ENCODE results near the gene CXCL14. TPM values are rescaled to one million over a fixed set of nuclear protein-coding genes. Genes with fewer than 3 reads are reported as not detected.
A peak's percentile ranks its signal among the peaks of the same experiment; 100 is the strongest.

Gene CXCL14, protein sequence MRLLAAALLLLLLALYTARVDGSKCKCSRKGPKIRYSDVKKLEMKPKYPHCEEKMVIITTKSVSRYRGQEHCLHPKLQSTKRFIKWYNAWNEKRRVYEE
- 62.1 TPM for total RNA-seq

DNA sequence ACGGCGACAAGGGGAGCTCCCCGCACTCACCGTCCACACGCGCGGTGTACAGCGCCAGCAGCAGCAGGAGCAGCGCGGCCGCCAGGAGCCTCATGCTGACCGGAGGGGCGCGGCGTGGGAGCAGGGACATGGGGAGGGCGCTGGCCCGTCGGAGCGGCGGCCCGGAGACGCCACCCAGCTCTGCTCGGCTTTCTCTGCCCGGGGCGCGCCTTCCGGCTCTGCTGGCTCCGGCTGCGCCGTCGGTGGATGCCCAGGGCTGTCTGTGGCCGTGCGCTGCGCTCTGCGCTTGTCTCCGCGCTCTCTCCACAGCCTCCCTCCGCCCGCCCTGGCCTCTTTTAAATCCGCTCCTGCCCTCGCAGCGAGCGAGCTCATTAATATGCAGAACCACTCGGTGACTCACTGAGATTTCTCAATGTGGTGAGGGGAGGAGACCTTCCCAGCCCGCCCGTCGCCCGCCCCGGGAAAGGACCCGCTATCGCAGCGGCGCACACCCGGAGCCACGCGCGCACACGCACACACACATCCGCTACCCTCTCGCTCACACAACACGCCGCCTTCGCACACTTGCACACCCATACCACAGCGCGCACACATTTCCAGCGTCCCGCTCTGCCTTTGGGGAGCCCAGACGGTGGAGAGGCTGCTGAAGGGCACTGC is at the start of gene CXCL14:
TSS of gene CXCL14 (minus strand) at position 307 of the 657 bp plus-strand sequence. CDS start at position 94, 213 bp downstream.
- intact Hi-C loops (cut with DNase I): no loop called here
- H3K4me3 ChIP-seq: peak within 1 kb of the TSS; percentile 39 to 47
- H3K36me3 ChIP-seq: no peaks in the 10 kb centered on the region
- H3K27ac ChIP-seq: peak within 1 kb of the TSS; percentile 35
- no peaks in the 10 kb centered on the region for H3K4me1 ChIP-seq
- TF ChIP-seq POLR2A (IDR thresholded peaks at IDR 0.05) (peak in 1 of 2 donors; percentile 45), POLR2AphosphoS5 (IDR thresholded peaks at IDR 0.05; ENCODE audit: insufficient read depth in 1 of 2, low read depth in 1 of 2) (peak in 1 of 2 donors; percentile 69)
- TF ChIP-seq, protein P1, sequence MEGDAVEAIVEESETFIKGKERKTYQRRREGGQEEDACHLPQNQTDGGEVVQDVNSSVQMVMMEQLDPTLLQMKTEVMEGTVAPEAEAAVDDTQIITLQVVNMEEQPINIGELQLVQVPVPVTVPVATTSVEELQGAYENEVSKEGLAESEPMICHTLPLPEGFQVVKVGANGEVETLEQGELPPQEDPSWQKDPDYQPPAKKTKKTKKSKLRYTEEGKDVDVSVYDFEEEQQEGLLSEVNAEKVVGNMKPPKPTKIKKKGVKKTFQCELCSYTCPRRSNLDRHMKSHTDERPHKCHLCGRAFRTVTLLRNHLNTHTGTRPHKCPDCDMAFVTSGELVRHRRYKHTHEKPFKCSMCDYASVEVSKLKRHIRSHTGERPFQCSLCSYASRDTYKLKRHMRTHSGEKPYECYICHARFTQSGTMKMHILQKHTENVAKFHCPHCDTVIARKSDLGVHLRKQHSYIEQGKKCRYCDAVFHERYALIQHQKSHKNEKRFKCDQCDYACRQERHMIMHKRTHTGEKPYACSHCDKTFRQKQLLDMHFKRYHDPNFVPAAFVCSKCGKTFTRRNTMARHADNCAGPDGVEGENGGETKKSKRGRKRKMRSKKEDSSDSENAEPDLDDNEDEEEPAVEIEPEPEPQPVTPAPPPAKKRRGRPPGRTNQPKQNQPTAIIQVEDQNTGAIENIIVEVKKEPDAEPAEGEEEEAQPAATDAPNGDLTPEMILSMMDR (IDR thresholded peaks at IDR 0.05): no peak
- H3K9me3 ChIP-seq: no peaks in the 10 kb centered on the region
- no peak for DNase-seq (ENCODE audit: extremely low spot score in 2 of 2)
- H3K27me3 ChIP-seq: no peaks in the 10 kb centered on the region

DNA sequence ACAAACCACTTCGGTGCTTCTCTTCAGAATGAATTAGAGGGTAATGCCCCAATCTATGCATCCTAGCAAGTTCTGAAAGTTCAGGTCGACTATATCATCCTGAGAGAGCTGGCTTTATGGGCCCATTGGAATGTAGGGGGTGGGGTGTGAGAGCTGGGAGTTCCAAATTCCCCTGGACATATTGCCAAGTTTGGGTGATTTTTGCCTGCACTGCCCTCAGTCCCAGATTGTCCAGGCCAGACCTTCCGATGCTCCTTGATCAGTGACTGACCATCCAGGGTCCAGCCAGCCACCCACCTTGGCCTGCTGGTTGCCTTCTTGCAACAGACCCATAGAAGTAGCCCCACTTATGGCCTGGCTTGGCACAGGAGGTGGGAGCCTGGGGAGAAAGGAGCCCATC is 47.8 kb upstream of the CXCL14 start:
- no peaks in the 10 kb centered on the region for H3K36me3 ChIP-seq
- intact Hi-C loops (cut with DNase I): no loop called here
- TF ChIP-seq, protein P1 (IDR thresholded peaks at IDR 0.05): no peak
- TF ChIP-seq POLR2A (IDR thresholded peaks at IDR 0.05) (no peak), POLR2AphosphoS5 (IDR thresholded peaks at IDR 0.05; ENCODE audit: insufficient read depth in 1 of 2, low read depth in 1 of 2) (no peak)
- DNase-seq (ENCODE audit: extremely low spot score in 2 of 2): no peak
- H3K9me3 ChIP-seq: no peaks in the 10 kb centered on the region
- no peak overlapping the region for H3K4me3 ChIP-seq
- H3K27ac ChIP-seq: no peak overlapping the region
- H3K27me3 ChIP-seq: no peaks in the 10 kb centered on the region
- H3K4me1 ChIP-seq: peaks cover 6% of the 10 kb centered on the region

DNA sequence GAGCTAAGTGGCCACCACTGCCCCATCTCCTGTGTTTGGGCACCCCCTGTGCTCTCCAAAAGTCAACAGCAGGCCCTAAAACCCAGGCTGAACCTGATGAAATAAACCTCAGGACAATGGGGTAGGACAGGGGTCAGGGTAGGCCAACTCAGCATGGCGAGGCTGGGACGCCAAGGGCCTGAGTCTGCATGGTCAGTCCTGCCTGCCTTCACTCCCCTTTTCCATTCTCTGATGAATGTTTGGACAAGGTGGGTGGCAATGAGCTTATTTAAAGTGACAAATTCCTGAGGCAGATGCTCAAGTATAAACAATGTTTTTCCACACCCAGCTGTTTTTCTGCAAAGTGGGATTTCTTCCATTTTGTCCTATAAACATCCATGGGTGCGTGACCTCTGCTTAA is 47.2 kb upstream of the CXCL14 start:
- Histone ChIP-seq H3K27ac (no peak overlapping the region), H3K9me3 (no peaks in the 10 kb centered on the region), H3K4me1 (peaks cover 6% of the 10 kb centered on the region), H3K27me3 (no peaks in the 10 kb centered on the region), H3K4me3 (no peak overlapping the region), H3K36me3 (no peaks in the 10 kb centered on the region)
- intact Hi-C loops (cut with DNase I): no loop called here
- DNase-seq (ENCODE audit: extremely low spot score in 2 of 2): peak in 1 of 2 donors; percentile 56
- TF ChIP-seq POLR2AphosphoS5 (IDR thresholded peaks at IDR 0.05; ENCODE audit: insufficient read depth in 1 of 2, low read depth in 1 of 2): no peak
- TF ChIP-seq, protein P1 (IDR thresholded peaks at IDR 0.05): no peak
- no peak for TF ChIP-seq POLR2A (IDR thresholded peaks at IDR 0.05)

DNA sequence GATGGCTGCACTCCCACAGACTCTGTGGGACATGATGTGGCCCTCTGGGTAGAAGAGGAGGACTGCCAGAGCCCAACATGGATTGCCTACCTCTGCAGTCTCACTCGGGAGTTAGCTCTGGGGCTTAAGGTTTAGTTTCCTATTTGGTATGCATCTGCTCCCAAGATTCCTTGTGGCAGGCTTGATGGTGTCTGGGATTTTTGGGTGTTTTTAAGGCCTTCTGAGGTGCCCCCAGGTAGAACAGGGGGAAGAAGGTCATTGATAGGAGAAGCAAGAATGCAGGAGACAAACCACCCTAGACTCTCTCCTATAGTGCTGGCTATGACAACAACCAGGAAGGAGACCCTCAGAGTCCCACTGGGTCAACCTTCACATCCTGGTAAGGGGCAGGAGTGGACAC is 46.7 kb upstream of the CXCL14 start:
- H3K4me3 ChIP-seq: no peak overlapping the region
- intact Hi-C loops (cut with DNase I): no loop called here

More for the DNA sequence above, 46.7 kb upstream of the CXCL14 start:
- Histone ChIP-seq H3K36me3 (no peaks in the 10 kb centered on the region), H3K4me1 (peaks cover 6% of the 10 kb centered on the region), H3K27me3 (no peaks in the 10 kb centered on the region), H3K27ac (no peak overlapping the region), H3K9me3 (no peaks in the 10 kb centered on the region)
- TF ChIP-seq, protein P1 (IDR thresholded peaks at IDR 0.05): no peak
- TF ChIP-seq POLR2AphosphoS5 (IDR thresholded peaks at IDR 0.05; ENCODE audit: insufficient read depth in 1 of 2, low read depth in 1 of 2): no peak
- TF ChIP-seq POLR2A (IDR thresholded peaks at IDR 0.05): no peak
- peak in 1 of 2 donors; percentile 56 for DNase-seq (ENCODE audit: extremely low spot score in 2 of 2)
